ENCODE measurements around the gene SZRD1.

SZRD1 gene

DNA sequence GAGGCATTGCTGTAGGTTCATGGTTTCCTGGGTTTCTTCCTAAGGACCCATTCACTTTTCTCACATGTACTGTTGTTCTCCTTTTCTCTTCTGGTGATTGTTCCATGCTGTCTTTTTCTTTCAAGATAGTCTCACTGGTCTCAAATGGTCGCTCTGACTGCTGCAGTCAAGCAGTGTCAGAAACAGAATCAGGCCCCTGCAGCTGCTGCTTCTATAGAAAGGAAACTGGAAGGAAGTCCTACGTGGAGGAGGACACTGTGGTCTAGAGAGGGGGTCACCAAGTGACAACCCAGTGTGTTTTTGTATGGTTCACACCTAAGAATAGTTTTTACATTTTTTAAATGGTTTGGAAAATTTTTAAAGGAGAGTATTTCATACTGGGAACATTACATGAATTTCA lies 75.9 kb downstream of the SZRD1 start:
- TF ChIP-seq CTCF (IDR thresholded peaks at IDR 0.05): no peak
- TF ChIP-seq ZFX (IDR thresholded peaks at IDR 0.05; ENCODE audit: borderline replicate concordance): no peak
- H3K27ac ChIP-seq: no peak overlapping the region

DNA sequence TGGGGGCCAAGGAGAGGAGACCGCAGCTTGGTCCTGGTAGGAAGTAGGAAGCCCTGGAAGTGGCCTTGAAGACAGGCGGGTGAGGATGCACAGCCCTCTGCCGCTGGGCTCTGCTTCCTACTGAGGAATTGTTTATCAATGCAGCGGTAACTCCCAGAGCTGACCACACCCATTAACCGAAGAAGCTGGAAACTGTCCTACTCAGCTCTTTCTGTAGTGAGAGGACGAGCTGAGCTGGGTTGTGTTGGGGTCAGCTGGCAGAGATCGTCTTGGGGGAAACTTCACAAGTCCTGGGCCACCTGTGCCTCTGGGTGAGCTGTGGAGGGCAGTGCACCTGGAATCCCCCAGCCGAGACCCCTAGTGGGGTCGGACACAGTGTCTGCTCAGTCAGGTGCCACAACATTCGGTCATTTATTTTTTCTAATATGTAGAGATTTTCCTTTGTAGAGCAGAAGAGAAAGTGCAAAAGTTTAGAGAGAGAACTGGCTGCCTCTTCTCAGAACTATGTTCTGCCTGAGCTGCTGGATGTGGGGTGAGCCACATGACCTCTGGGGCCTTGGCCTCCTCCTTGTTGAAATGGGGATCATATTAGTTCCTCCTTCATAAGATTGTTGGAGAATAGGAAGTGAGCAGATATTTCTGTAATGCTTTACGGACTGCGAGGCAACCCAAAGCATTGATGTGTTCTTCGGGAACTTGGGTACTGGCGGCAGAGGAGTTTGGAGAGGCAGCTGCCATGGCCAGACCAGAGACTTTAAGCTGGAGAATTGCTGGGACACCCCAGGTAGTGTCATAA lies 77.1 kb downstream of the SZRD1 start:
- H3K27ac ChIP-seq: no peak overlapping the region
- no peak for TF ChIP-seq CTCF (IDR thresholded peaks at IDR 0.05)
- TF ChIP-seq ZFX (IDR thresholded peaks at IDR 0.05; ENCODE audit: borderline replicate concordance): no peak

GRCh38 chr1:16445052-16445451 lies 78.0 kb downstream of the SZRD1 start:
- TF ChIP-seq CTCF (IDR thresholded peaks at IDR 0.05): no peak
- TF ChIP-seq ZFX (IDR thresholded peaks at IDR 0.05; ENCODE audit: borderline replicate concordance): no peak

GRCh38 chr1:16446116-16446515 lies 79.1 kb downstream of the SZRD1 start:
- TF ChIP-seq CTCF (IDR thresholded peaks at IDR 0.05): no peak
- no peak for TF ChIP-seq ZFX (IDR thresholded peaks at IDR 0.05; ENCODE audit: borderline replicate concordance)
- H3K27ac ChIP-seq: no peak overlapping the region

More at GRCh38 chr1:16445052-16445451, 78.0 kb downstream of the SZRD1 start:
- no peak overlapping the region for H3K27ac ChIP-seq

DNA sequence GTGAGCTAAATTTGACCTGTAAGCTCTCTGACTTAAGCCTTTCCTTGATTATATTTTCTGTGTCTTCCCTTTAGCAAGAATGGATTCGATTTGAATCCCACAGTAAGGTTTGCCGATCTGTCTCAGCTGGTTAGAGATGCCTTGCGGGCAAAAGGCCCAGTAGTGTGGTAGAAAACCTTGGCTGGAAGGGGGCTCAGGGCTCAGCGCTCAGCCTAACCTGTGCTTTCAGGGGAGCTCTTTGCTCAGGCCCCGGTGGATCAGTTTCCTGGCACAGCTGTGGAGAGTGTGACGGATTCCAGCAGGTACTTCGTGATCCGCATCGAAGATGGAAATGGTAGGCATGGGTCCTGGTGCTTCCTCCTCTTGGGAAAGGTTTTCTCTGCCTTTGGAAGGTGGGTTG lies 80.6 kb downstream of the SZRD1 start:
- no peak for TF ChIP-seq ZFX (IDR thresholded peaks at IDR 0.05; ENCODE audit: borderline replicate concordance)
- TF ChIP-seq CTCF (IDR thresholded peaks at IDR 0.05): no peak
- H3K27ac ChIP-seq: no peak overlapping the region

All from 22Rv1 (cell line).